CD4-positive, alpha-beta T cell treated with Interleukin-15 for 4 hours (primary cell): ENCODE data around the gene ZMYM4.

Experiments
- DNase-seq: peaks from one replicate; pipeline ENCODE4 v3.0.0-alpha.2; 2020; ENCODE audit warnings: low spot score

Gene ZMYM4

GRCh38 chr1:35278886-35279554 is 10.5 kb downstream of the ZMYM4 start:
- DNase-seq: no peak

DNA sequence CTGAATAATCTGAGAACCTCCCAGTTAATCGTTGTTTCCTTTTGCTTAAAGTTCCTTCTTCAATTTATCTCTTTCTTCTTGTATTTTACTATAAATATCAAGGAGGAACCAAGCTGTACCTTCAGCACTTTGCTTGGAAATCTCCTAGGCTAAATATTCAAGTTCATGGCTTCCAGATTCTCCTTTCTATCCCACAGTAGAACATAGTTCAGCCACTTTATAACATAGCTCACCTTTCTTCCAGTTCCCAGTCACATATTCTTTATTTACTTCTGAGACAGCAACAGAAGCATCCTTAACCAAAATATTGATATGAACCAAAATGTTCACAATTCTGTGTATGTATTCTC is 11.0 kb downstream of the ZMYM4 start:
- no peak for DNase-seq

- DNase-seq: no peak
These were observed 11.5 kb downstream of the ZMYM4 start for GRCh38 chr1:35280006-35280405.

DNA sequence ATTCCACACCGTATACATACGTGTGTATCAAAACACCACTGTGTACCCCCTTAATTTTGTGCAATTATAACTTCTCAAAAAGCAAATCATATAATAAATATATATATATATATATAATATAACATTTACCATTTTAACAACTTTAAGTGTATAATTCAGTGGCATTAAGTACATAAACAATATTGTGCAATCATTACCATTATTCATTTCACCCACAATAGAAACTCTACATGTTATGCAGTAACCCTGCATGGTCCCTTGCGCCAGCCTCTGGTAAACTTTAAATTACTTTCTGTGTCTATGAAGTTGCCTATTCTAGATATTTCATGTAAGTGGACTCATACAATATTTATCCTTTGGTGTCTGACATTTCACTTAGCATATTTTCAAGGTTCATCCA is 13.1 kb downstream of the ZMYM4 start:
- no peak for DNase-seq

DNA sequence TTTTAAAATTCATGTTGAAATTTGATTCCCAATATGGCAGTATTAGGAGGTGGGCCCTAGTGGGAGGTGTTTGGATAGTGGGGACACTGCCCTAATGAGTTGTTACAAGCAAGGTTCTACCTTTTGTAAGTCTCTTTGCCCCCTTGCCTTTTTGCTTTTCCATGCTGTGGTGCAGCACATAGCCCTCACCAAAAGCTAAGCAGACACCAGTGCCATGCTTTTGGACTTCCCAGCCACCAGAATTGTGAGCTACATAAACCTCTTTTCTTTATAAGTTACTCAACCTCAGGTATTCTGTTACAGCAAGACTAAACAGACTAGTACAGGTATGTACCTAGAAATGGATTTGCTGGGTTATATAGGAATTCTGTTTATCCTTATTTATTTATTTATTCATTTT is 13.7 kb downstream of the ZMYM4 start:
- DNase-seq: no peak

DNA sequence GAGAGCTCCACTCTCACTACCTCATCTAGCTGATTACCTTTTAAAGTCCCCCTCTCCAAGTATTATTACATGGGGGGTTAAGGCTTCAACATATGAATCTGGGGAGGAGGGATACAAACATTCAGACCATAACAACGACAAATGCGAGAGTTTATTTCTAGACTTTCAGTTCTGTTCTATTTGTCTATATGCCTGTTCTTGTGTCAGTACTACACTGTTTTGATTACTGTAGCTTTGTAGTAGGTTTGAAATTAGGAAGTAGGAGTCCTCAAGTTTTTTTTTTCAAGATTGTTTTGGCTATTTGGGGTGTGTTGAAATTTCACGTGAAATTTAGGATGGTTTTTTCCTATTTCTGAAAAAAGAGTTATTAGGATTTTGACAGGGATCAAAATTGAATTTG is 16.3 kb downstream of the ZMYM4 start:
- no peak for DNase-seq

GRCh38 chr1:35285771-35286606 is 17.5 kb downstream of the ZMYM4 start:
- peak; percentile 8 for DNase-seq

DNA sequence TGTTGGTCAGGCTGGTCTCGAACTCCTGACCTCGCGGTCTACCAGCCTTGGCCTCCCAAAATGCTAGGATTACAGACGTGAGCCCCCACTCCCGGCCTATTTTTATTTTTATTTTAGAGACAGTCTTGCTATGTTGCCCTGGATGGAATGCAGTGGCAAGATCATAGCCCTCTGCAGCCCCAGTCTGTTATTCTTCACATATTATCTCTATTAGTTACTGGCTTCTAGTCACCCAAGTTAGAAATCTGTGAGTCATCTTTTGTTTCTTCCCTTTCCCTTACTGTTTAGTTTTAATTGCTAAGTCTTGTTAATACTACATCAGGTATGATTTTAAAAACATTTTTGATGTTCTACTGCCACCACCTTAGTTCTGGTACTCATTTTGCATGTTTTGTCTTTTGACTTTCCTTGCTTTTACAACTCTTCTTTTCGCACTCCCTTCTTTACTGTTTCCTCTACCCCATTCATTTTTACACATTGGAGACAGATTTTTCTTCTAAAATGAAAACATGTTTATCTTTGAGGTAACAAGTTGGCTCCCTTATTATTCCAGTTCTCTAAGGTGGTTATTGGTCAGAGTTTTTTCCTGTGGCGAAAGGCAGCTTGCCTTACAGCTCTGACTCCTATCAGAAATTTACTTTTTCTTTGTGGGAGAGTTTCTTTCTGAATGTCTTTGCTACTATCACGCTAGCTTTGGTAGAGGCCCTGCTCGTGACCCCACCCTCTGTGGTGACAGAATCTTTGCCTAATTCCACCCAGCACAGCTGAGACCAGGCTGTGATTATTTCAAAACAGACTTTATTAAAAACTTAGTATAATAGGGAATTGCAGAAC is 19.5 kb downstream of the ZMYM4 start:
- no peak for DNase-seq

GRCh38 chr1:35288761-35289160 is 20.3 kb downstream of the ZMYM4 start:
- no peak for DNase-seq

DNA sequence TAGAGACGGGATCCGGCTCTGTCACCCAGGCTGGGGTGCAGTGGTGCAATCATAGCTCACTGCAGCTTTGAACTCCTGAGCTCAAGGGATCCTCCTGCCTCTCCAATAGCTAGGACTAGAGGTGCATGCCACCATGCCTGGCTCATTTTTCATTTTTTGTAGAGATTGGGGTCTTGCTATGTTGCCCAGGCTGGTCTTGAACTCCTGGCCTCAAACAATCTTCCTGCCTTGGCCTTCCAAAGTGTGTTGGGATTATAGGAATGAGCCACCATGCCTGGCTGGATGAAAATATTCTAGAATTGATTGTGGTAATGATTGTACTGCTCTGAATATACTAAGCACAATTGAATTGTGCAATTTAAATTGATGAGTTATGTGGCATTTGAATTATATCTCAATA is 21.9 kb downstream of the ZMYM4 start:
- no peak for DNase-seq

GRCh38 chr1:35294809-35295208 is 26.3 kb downstream of the ZMYM4 start:
- DNase-seq: no peak

- no peak for DNase-seq
These were observed 29.4 kb downstream of the ZMYM4 start for GRCh38 chr1:35297886-35298285.

DNA sequence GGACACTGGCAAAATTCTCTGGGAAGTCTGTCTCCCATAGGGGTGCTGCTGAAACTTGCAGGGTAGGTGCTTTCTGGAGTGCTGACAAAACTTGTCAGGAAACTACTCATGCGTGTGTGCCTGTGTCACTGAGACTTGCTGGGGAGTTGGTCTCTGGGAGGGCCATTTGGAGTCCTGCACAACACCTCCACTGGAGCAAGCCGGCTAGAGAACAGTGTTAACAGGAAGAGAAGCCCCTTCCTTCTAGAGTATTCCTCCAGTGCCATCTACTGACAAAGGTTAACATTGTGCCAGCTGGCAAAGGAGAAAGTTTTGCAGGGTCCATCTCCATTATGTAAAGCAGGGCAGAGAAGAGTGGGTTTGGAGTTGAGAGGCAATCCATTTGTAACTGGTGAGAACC is 30.0 kb downstream of the ZMYM4 start:
- DNase-seq: peak; percentile 50

- DNase-seq: no peak
These were observed 31.9 kb downstream of the ZMYM4 start for GRCh38 chr1:35300376-35300775.

- DNase-seq: no peak
These were observed 33.3 kb downstream of the ZMYM4 start for GRCh38 chr1:35301674-35302392.

DNA sequence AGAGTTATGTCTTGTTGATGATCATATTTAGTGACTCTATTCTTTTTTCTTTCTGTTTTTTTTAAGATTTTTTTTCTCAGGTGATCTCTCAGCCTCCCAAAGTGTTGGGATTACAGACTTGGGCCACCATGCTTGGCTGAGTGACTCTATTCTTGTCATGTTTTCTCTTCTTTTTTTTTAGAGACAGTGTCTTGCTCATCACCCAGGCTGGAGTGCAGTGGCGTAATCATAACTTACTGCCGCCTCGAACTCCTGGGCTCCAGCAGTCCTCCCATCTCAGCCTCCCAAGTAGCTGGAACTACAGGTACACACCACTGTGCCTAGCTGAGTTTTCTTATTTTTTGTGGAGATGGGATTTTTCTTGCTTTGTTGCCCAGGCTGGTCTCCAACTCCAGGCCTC is 36.9 kb downstream of the ZMYM4 start:
- DNase-seq: no peak

DNA sequence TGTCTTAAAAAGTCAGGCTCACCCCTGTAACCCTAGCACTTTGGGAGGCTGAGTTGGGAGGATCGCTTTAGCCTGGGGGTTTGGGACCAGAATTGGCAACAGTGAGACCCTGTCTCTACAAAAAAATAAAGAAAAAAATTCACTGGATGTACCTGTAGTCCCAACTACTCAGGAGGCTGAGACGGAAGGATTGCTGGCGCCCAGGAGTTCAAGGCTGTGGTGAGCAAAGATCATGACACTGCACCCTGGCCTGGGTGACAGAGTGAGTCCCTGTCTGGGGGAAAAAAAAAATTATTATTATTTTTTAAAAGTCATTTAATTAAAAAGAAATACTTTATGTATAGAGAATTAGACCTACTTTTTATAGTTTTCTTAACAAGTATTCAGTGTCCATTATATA is 47.1 kb downstream of the ZMYM4 start:
- DNase-seq: no peak

GRCh38 chr1:35316264-35316663 is 47.8 kb downstream of the ZMYM4 start:
- DNase-seq: no peak

DNA sequence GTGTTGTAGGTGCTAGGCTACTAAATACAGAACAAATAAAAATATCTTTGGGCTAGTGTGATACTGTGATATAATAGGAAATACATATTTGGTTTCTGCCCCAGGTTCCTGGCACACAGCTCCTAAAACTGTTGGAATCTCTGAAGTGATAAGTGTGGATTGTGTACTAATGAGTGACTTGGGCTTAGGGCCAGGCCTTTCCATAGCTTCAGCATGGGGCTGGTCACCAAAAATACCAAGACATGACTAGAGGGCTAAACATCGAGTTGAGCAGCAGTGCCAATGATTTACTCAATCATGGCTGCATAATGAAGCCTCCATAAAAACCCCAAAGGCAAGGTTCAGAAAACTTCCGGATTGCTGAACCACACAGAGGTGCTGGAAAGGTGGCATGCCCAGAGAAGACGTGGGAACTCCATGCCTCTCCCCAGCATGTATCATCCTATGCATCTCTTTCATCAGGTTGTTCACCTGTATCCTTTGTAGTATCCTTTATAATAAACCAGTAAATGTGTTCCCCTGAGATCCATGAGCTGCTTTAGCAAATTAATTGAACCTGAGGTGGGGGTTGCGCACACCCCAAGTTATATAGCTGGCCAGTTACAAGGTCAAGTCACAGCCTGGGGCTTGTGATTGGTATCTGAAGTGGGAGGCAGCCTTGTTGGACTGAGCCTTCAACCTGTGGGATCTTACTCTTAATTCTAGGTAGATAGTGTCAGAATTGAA is 51.6 kb downstream of the ZMYM4 start:
- no peak for DNase-seq

- no peak for DNase-seq
These were observed 52.4 kb downstream of the ZMYM4 start for GRCh38 chr1:35320937-35321336.

DNA sequence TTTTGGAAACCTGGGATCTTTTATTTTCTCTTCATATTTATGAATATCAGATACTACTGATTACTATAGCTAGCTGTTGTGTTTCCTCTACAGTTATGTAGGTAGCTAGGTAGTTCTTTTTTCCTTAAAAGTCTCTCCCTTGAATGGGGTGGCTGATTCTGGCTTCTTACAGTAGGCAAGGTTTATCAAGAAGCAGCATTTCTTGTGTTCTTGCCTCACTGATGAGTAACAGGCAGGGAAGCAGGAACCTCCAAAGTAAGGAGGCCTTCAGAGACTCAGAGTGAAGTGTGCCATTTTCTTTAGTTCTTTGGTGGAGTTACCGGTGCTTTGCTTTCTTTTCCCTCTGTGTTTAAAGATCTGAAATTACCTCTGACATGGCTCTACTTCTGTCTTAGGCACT is 56.0 kb downstream of the ZMYM4 start:
- DNase-seq: no peak
